Activated naive CD4-positive, alpha-beta T cell treated with Interleukin-2 at 50 U/mL for 16 hours (primary cell): ENCODE measurements around the gene KCNQ2.

Experiments
- DNase-seq: peaks from one replicate; pipeline ENCODE4 v3.0.0-alpha.2; 2020

The KCNQ2 gene

GRCh38 chr20:63451821-63452220, 20.6 kb downstream of the KCNQ2 start:
- no peak for DNase-seq

DNA sequence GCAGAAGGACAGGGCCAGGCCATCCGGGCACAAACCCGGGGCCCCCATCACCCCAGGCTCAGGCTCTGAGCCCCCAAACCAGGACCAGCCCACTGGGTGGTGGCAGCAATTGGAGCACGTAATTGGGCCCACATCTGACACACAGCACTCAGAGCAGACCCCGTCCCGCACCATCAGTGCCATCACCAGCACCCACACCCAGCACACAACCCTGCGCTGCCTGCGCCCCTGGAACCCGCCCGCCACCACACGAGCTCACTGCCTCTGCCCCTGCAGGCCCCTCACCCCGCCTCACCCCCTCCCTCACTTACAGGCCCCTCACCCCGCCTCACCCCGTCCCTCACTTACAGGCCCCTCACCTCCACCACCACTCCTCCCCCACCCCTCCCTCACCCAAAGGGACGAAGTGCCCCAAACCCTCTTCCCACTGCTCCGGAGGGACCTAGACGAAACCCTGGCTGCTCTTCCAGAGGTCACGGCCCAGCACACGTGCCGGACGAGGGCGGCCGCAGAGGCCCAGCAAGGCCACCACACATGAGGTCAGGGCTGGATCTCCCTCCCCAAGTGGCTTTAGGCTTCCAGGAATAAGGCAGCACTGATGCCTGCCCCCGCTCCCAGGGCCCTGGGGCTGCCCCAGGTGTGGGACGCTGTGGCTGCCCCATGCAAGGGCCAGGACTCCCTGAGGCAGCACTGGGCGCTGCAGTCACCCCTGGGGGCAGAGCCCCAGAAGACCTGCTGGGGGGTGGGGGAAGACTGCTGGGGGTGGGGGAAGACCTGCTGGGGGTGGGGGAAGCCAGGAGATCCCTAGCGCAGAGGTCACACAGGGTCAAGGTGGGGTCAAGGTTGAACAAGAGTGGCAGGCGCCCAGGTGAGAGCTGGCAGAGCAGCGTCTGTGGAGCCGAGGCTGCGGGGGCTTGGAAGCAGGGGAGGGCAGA, 22.4 kb downstream of the KCNQ2 start:
- DNase-seq: no peak

DNA sequence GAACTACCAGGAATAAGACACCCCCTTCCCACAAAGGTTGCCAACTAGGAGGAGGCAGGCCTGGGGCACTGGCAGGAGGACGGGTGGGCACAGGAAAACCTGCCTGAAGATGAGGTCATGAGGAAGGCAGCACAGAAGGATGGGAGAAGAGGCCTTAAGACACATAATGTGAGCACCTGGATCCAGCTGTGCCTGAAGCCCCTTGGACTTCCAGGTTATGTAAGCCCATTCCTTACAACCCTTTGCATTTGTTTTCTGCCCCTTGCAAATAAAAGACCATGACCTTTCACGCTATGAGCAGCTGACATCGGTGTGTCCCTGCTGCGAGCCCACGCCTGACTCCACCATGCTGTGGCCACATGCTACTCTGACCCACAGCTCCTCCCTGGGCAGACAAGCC, 23.4 kb downstream of the KCNQ2 start:
- no peak for DNase-seq

DNA sequence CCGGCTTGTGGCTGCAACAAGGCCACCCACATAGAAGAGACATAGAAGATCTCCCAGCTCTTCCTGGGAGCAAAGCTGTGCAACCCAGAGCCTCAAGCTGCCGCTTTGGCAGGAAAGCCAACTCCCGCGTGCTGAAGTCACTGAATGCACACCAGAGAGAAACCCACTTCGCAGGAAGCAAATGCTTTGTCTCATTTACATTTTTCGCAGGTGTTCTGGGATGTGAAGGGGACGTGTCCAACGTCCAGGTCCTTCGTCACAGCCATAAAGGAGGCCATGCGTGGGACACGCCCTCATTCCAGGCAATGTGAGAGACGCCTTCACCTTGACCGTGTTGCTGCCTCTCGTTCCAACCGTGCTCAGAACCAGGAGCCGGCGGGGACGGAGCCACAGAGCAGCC, 24.4 kb downstream of the KCNQ2 start:
- DNase-seq: no peak

GRCh38 chr20:63447320-63447719, 25.1 kb downstream of the KCNQ2 start:
- DNase-seq: no peak

GRCh38 chr20:63446216-63447024, 26.0 kb downstream of the KCNQ2 start:
- DNase-seq: no peak

GRCh38 chr20:63445075-63445734, 27.2 kb downstream of the KCNQ2 start:
- DNase-seq: no peak

DNA sequence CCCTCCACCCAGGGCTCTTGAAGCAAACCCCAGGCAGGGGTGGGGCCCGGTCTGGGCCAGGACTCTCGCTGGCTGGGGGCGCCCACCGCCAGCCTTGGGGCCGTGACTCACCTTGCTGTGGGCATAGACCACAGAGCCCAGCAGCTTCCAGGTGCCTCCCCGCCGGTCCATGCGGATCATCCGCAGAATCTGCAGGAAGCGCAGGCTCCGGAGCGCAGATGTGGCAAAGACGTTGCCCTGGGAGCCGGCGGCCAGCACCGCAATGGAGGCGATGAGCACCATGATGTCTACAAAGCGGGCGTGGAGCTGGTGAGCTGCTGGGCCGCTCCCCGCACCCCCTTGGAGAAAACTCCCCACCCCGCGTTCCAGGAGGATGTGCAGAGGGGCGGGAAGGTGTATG, 27.9 kb downstream of the KCNQ2 start:
- DNase-seq: no peak

DNA sequence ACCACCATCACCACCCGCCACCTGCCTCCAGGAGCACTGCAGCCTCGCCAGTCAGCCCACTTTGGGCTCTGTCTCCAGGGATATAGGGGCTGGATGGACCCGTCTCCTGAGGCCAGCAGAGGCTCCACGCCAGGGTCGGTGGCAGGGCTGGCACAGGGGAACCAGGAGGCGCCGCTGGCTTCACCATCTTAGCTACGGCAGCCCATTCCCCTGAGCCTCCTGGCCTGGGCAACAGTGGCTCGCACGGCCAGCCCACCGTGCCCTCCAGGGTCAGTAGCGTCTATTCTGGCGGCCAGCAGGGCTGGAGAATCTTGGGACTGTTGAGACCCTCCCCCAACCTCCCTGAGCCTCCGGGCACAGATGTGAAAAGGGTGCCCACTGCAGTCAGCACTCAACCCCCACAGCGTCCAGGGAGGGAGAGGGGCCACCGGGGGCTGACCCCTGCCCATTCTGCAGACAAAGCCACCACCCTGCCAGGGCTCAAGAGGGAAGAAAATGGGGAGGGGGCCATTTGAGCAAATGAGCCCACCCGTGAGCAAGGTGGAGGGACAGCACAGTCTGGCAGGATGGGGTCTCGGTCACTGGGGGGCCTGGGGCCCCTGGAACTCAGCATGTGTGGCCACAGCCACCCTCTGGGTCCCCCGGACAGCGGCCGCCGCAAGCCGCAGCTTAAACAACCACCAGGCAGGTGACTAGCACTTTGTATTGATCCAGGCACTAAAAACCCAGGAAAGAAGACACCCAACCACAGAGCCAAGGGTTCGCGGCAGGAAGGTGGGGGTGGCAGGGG, 28.7 kb downstream of the KCNQ2 start:
- DNase-seq: no peak

GRCh38 chr20:63442100-63442493, 30.4 kb downstream of the KCNQ2 start:
- peak; percentile 69 for DNase-seq

DNA sequence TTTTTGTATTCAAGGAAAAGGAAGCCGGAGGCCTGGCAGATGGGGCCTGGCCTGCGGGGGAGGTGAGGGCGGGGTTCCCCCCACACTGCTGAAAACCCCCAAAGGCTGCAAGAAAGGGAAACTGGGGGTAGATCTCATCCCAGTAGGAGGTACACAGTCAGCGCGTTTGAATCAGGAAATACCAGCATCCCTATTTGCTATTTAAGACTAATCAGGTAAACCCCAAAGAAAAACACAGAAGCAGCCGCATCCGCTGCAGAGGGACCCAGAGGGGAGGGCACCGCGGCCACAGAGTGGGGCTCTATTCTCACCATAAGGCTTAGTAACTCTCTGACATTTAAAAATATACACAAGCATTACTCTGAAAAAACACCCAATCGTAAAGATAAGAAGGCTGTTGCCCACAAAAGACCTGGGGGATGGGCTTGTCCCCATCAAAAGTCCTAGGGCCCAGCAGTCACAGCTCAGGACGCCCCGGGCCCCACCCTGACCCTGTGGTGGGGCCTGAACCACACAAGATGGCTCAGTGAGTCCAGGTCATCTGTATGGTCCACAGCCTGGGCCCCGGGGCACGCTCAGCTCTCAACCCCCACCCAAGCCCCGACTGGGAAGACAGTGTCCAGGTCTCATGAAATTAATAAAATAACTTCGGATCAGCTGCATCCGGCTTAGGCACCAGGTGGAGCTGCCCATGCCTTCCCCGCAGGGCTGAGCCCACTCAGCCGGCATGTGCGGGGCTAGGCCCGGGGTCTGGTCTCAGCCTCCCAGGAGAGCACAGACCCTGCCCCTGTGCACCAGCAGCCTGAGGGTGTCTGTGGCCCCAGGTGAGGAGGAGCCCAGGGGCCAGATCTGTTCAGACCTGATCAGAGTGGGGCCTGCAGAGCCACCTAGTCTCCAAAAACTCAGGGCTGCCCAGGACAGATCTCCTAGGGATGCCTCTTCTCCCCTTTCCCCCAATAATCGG, 31.0 kb downstream of the KCNQ2 start:
- DNase-seq: peak; percentile 18

- no peak for DNase-seq
Observed at GRCh38 chr20:63440366-63440955, 32.0 kb downstream of the KCNQ2 start.

DNA sequence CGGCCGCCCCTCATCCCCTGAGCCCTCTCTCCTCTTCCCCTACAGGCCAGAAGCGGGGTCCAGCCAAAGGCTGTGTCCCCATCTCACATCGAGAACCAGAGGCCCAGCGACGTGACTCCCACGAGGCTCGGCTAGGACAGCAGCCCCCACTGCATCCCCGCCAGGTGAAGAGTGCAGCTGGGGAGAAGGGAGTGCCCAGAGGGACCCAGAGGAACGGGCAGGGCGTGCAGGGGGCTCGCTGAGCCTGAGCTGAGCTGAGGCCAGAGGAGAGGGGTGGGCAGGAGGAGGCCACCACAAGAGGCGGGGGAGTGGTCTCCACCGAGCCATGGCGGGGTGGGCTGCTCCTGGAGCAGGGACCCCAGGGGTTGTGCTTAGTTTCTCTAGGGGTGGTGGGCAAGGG, 32.6 kb downstream of the KCNQ2 start:
- DNase-seq: no peak

DNA sequence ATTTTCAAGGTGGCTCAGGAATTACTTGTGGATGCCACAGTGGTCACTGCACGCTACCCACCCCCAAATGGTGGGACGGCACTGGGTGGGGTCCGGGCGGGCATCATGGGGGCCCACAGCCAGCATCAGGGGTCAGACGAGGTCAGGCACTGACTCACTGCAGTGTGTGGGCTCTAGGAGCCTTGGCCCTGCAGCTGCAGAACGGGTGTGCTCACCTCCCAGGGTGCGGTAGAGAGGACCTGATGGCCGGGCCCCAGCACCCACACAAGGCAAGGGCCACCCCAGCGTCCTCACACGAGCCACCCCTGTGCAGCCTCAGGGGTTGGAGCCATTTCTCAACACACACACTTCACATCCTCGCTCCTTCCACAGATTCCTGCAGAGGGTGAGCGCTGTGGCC, 34.3 kb downstream of the KCNQ2 start:
- DNase-seq: no peak

DNA sequence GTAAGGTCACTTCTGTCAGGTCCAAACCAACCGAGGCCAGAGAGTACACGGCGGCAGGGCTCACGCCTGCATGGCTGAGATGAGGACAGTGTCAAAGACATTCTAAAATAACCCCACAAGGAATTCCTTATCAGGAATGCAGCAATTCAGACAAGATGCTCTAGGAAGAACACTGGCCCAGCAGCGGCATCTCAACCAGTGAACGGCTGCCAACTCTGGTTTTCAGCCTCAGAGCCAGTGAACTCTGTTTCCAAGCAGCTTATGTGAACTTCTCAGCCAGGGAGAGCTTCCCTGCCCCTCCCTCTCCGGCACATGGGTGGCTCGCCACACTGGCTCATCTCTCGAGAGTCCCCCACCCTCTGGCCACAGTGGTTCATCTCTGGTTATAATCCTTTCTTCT, 36.9 kb downstream of the KCNQ2 start:
- no peak for DNase-seq

DNA sequence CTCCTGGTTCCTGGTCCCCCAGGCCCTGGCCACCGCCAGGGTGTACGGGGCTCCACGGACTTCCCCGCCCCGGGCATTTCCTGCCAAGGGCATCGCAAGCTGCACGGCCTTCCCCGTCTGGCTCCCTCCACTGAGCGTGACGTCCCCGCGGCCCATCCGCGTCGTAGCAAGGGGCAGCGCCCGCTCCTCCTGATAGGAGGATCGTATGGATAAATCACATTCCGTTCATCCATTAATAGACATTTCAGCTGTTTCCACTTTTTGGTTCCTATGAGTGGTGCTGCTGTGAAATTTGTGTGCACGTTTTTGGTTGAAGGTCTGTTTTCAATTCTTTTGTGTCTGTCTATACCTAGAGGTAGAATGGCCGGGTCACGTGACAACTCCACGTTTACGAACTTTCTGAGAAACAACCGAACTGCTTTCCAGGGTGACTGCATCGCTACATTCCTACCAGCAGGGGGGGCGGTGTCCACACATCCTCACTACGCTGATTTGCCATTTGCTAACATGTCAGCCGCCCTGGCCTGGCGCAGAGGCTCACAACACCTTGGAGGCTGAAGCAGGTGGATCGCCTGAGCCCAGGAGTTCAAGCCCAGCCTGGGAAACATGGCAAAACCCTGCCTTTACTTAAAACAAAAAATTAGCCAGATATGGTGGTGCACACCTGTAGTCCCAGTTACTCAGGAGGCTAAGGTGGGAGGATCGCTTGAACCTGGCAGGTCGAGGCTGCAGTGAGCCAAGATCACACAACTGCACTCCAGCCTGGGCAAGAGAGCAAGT, 37.7 kb downstream of the KCNQ2 start:
- peak; percentile 77 for DNase-seq

DNA sequence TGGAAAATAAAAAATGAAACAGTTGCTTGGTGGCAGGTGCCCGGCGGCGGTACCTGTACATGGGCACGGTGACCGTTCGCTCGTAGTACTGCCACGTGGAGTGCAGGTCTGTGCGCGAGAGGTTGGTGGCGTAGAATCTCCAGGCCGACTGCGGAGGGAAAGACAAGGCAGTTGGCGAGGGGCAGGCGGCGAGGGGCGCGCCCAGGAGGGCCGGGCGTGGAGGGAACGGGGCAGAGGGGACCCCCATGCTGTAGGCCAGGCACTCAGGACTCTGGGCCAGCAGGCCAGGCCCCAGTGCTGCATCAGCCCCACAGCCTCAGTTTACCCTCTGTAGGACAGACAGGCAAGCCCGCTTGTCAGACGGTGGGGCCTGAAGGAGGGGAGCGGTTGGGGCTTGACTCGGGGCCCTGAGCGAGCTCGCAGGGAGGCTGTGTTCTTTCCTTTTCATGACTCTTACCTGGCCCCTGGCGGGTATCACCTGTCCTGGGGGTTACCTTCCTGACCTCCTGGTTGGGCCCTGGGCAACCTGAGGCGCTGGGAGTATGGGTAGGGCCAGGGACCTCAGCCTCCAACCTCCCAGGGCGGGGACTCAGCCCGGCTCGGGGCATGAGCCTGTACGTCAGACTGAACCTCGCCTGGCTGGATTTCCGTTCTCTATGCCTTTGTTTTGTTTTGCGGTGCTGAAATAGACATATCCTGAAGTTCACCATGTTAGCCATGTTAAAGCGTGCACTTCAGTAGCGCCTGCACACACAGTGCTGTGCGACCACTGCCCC, 38.5 kb downstream of the KCNQ2 start:
- DNase-seq: no peak

DNA sequence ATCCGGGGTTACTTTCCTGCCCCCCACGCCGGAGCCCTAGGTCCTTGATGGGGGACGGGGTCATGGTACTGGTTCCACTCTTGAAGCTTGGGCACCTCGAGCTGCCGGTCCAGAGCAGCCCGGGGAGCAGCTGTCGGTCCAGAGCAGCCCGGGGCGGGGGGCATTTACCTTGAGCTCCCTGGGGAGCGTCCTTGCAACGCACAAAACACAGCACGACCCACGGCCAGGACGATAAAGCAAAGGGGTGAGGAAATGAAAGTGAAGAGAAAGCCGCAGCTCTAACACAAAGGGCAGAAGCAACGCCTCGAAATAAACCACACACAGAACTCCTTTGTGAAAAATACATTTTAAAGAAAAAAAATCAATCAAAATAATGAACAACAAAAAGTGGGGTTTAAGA, 39.1 kb downstream of the KCNQ2 start:
- no peak for DNase-seq

GRCh38 chr20:63432577-63433325, 39.7 kb downstream of the KCNQ2 start:
- DNase-seq: no peak
